PFSK-1 (cell line): ENCODE results near the gene SACS.

Experiments used
- FOXP2 ChIP-seq: optimal IDR thresholded peaks from 2 replicates; pipeline ENCODE3; 2011; ENCODE audit warnings: borderline replicate concordance, control low read depth, inconsistent platforms; ENCODE audit not compliant: insufficient read depth; ENCODE audit errors: extremely low read length, extremely low read depth
- POLR2AphosphoS5 ChIP-seq: IDR thresholded peaks from 2 replicates; pipeline ENCODE4 v1.6.1; 2012; ENCODE audit warnings: low read depth, mild to moderate bottlenecking, control low read depth, low read length, moderate library complexity
- REST ChIP-seq, 2 experiments: IDR thresholded peaks; 2 replicates each; pipeline versions ENCODE4 v1.6.1 to v1.8.0; 2011 to 2012; ENCODE audit warnings: low read depth in 2 of 2, low read length in 2 of 2, control low read depth in 1 of 2, inconsistent platforms in 1 of 2, mild to moderate bottlenecking in 1 of 2, moderate library complexity in 1 of 2; ENCODE audit not compliant: insufficient read depth in 1 of 2
- SIN3A ChIP-seq: IDR thresholded peaks from 2 replicates; pipeline ENCODE4 v1.6.1; 2012; ENCODE audit warnings: mild to moderate bottlenecking, low read length, moderate library complexity, borderline replicate concordance; ENCODE audit not compliant: insufficient read depth
- TAF1 ChIP-seq: IDR thresholded peaks from 2 replicates; pipeline ENCODE4 v1.6.1; 2012; ENCODE audit warnings: low read length, control low read depth, borderline replicate concordance; ENCODE audit not compliant: insufficient read depth

The SACS gene

GRCh38 chr13:23461544-23461943, 28.0 kb upstream of the SACS start:
- TF ChIP-seq TAF1 (no peak), REST (IDR thresholded peaks at IDR 0.05; ENCODE audit: insufficient read depth in 1 of 2, low read depth in 2 of 2, low read length in 2 of 2) (no peak), POLR2AphosphoS5 (no peak), FOXP2 (no peak), SIN3A (no peak)

- TF ChIP-seq POLR2AphosphoS5 (no peak), FOXP2 (no peak), TAF1 (no peak), REST (IDR thresholded peaks at IDR 0.05; ENCODE audit: insufficient read depth in 1 of 2, low read depth in 2 of 2, low read length in 2 of 2) (no peak), SIN3A (no peak)
These were observed 27.4 kb upstream of the SACS start for GRCh38 chr13:23460921-23461320.

GRCh38 chr13:23460309-23460708, 26.8 kb upstream of the SACS start:
- TF ChIP-seq TAF1 (no peak), REST (IDR thresholded peaks at IDR 0.05; ENCODE audit: insufficient read depth in 1 of 2, low read depth in 2 of 2, low read length in 2 of 2) (no peak), SIN3A (no peak), POLR2AphosphoS5 (no peak), FOXP2 (no peak)

DNA sequence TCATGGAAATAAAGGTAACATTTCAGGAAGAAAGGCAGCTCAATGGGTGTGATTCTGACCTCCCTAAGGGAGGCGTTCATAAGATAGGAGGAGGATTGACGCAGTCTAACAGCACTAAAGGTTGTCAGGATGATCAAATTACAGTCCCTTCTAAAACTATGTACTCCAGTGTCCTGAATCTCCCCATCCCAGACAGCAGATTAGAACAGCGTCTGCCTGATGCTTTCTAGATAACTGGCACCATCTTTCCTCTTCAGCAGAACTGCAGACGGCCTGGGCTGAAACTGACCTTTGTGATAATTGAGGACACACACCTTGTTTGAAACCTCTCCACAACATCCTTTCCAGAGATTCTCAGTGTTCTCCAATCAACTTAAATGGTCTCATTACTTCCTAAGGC, 25.5 kb upstream of the SACS start:
- no peak for TF ChIP-seq POLR2AphosphoS5
- no peak for TF ChIP-seq FOXP2
- no peak for TF ChIP-seq REST (IDR thresholded peaks at IDR 0.05; ENCODE audit: insufficient read depth in 1 of 2, low read depth in 2 of 2, low read length in 2 of 2)
- TF ChIP-seq TAF1 = no peak
- TF ChIP-seq SIN3A = no peak

GRCh38 chr13:23456437-23457210, 23.1 kb upstream of the SACS start:
- no peak for TF ChIP-seq REST (IDR thresholded peaks at IDR 0.05; ENCODE audit: insufficient read depth in 1 of 2, low read depth in 2 of 2, low read length in 2 of 2)
